Measurements from ENCODE around the gene GABPA.
"Not testable (repeated sequence)": the region's sequence is repeated elsewhere in the genome, so short reads cannot be mapped to it uniquely, and the experiment has no call there.

The GABPA gene

DNA sequence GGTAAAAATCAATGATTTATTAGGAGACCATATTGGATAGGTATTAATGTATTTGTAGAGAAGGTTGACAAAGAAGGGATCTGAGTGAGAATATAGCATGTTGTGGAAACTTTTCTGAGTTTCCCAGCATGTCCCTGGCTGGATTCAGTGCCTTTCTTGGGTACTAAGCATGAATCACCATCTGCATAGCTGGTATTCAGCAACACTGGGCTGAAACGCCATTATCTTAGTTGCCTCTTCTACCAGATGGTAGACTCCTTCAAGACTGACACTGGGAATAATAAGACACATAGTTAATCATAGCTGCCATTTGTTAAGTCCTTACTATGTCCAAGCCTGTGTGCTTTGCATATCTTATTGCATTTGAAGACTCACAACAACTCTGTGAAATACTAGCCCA lies 45.5 kb upstream of the GABPA start (continued):
- TF ChIP-seq, protein P1, sequence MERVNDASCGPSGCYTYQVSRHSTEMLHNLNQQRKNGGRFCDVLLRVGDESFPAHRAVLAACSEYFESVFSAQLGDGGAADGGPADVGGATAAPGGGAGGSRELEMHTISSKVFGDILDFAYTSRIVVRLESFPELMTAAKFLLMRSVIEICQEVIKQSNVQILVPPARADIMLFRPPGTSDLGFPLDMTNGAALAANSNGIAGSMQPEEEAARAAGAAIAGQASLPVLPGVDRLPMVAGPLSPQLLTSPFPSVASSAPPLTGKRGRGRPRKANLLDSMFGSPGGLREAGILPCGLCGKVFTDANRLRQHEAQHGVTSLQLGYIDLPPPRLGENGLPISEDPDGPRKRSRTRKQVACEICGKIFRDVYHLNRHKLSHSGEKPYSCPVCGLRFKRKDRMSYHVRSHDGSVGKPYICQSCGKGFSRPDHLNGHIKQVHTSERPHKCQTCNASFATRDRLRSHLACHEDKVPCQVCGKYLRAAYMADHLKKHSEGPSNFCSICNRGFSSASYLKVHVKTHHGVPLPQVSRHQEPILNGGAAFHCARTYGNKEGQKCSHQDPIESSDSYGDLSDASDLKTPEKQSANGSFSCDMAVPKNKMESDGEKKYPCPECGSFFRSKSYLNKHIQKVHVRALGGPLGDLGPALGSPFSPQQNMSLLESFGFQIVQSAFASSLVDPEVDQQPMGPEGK (tag by site-specific recombination; IDR thresholded peaks at IDR 0.05) = no peak
- TF ChIP-seq ZBTB7A (tag by site-specific recombination; IDR thresholded peaks at IDR 0.05; ENCODE audit: low read depth) (no peak), ZNF140 (tag by site-specific recombination; IDR thresholded peaks at IDR 0.05) (no peak), EGR2 (tag by site-specific recombination; IDR thresholded peaks at IDR 0.05; ENCODE audit: low read depth) (no peak)

DNA sequence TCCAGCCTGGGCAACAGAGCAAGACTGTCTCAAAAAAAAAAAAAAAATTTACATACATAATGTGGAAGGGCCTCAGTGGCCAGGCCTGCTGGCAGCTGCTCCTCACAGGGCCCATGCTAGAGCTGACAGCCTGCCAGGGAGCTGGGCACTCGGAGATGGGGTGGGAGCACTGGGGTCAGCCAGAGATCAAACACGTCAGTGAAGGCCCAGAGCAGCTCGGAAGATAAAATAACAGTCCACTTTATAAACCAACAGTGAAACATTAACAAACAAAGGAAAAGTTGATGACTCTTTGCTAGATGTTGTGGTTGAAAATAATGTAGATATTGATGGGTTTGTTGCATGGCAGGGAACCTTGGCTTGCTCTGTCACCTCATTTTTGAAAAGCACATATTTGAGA lies 42.8 kb upstream of the GABPA start:
- H3K4me1 ChIP-seq (ENCODE audit: control insufficient read depth, insufficient read depth, low read length) = no peaks in the 10 kb centered on the region
- H3K9me3 ChIP-seq (ENCODE audit: control insufficient read depth, insufficient read depth, low read depth, low read length) = no peaks in the 10 kb centered on the region
- H3K27ac ChIP-seq (ENCODE audit: extremely low read depth, low read depth, low read length) = no peak overlapping the region
- H3K36me3 ChIP-seq (ENCODE audit: control insufficient read depth in 2 of 2, insufficient read depth in 1 of 2, low read length in 2 of 2) = no peaks in the 10 kb centered on the region
- no peak overlapping the region for H3K4me3 ChIP-seq (ENCODE audit: low read depth, low read length)
- TF ChIP-seq, protein P2, sequence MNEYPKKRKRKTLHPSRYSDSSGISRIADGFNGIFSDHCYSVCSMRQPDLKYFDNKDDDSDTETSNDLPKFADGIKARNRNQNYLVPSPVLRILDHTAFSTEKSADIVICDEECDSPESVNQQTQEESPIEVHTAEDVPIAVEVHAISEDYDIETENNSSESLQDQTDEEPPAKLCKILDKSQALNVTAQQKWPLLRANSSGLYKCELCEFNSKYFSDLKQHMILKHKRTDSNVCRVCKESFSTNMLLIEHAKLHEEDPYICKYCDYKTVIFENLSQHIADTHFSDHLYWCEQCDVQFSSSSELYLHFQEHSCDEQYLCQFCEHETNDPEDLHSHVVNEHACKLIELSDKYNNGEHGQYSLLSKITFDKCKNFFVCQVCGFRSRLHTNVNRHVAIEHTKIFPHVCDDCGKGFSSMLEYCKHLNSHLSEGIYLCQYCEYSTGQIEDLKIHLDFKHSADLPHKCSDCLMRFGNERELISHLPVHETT (tag by site-specific recombination; IDR thresholded peaks at IDR 0.05) = no peak
- TF ChIP-seq ZNF114 (tag by site-specific recombination; IDR thresholded peaks at IDR 0.05) (no peak), ZNF768 (tag by site-specific recombination; IDR thresholded peaks at IDR 0.05) (no peak), ZNF133 (tag by site-specific recombination; IDR thresholded peaks at IDR 0.05) (no peak), ZNF610 (tag by site-specific recombination; IDR thresholded peaks at IDR 0.05; ENCODE audit: borderline replicate concordance) (no peak), ZNF112 (tag by site-specific recombination; IDR thresholded peaks at IDR 0.05) (no peak), ZNF324 (tag by site-specific recombination; IDR thresholded peaks at IDR 0.05) (no peak), KLF9 (tag by site-specific recombination; IDR thresholded peaks at IDR 0.05; ENCODE audit: low read depth) (no peak), ZNF426 (tag by site-specific recombination; IDR thresholded peaks at IDR 0.05) (no peak), ZNF510 (tag by site-specific recombination; IDR thresholded peaks at IDR 0.05; ENCODE audit: insufficient replicate concordance) (no peak), ZNF132 (tag by site-specific recombination; IDR thresholded peaks at IDR 0.05; ENCODE audit: borderline replicate concordance) (no peak), ZNF561 (tag by site-specific recombination; IDR thresholded peaks at IDR 0.05; ENCODE audit: borderline replicate concordance) (no peak), ZNF776 (tag by site-specific recombination; IDR thresholded peaks at IDR 0.05; ENCODE audit: borderline replicate concordance) (no peak)
- TF ChIP-seq, protein P3, sequence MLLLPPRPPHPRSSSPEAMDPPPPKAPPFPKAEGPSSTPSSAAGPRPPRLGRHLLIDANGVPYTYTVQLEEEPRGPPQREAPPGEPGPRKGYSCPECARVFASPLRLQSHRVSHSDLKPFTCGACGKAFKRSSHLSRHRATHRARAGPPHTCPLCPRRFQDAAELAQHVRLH (tag by site-specific recombination; IDR thresholded peaks at IDR 0.05) = no peak
- TF ChIP-seq, protein P4, sequence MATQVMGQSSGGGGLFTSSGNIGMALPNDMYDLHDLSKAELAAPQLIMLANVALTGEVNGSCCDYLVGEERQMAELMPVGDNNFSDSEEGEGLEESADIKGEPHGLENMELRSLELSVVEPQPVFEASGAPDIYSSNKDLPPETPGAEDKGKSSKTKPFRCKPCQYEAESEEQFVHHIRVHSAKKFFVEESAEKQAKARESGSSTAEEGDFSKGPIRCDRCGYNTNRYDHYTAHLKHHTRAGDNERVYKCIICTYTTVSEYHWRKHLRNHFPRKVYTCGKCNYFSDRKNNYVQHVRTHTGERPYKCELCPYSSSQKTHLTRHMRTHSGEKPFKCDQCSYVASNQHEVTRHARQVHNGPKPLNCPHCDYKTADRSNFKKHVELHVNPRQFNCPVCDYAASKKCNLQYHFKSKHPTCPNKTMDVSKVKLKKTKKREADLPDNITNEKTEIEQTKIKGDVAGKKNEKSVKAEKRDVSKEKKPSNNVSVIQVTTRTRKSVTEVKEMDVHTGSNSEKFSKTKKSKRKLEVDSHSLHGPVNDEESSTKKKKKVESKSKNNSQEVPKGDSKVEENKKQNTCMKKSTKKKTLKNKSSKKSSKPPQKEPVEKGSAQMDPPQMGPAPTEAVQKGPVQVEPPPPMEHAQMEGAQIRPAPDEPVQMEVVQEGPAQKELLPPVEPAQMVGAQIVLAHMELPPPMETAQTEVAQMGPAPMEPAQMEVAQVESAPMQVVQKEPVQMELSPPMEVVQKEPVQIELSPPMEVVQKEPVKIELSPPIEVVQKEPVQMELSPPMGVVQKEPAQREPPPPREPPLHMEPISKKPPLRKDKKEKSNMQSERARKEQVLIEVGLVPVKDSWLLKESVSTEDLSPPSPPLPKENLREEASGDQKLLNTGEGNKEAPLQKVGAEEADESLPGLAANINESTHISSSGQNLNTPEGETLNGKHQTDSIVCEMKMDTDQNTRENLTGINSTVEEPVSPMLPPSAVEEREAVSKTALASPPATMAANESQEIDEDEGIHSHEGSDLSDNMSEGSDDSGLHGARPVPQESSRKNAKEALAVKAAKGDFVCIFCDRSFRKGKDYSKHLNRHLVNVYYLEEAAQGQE (tag by site-specific recombination; IDR thresholded peaks at IDR 0.05) = no peak
- TF ChIP-seq, protein P5, sequence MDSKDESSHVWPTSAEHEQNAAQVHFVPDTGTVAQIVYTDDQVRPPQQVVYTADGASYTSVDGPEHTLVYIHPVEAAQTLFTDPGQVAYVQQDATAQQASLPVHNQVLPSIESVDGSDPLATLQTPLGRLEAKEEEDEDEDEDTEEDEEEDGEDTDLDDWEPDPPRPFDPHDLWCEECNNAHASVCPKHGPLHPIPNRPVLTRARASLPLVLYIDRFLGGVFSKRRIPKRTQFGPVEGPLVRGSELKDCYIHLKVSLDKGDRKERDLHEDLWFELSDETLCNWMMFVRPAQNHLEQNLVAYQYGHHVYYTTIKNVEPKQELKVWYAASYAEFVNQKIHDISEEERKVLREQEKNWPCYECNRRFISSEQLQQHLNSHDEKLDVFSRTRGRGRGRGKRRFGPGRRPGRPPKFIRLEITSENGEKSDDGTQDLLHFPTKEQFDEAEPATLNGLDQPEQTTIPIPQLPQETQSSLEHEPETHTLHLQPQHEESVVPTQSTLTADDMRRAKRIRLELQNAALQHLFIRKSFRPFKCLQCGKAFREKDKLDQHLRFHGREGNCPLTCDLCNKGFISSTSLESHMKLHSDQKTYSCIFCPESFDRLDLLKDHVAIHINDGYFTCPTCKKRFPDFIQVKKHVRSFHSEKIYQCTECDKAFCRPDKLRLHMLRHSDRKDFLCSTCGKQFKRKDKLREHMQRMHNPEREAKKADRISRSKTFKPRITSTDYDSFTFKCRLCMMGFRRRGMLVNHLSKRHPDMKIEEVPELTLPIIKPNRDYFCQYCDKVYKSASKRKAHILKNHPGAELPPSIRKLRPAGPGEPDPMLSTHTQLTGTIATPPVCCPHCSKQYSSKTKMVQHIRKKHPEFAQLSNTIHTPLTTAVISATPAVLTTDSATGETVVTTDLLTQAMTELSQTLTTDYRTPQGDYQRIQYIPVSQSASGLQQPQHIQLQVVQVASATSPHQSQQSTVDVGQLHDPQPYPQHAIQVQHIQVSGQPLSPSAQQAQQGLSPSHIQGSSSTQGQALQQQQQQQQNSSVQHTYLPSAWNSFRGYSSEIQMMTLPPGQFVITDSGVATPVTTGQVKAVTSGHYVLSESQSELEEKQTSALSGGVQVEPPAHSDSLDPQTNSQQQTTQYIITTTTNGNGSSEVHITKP (tag by site-specific recombination; IDR thresholded peaks at IDR 0.05) = no peak
- TF ChIP-seq, protein P6, sequence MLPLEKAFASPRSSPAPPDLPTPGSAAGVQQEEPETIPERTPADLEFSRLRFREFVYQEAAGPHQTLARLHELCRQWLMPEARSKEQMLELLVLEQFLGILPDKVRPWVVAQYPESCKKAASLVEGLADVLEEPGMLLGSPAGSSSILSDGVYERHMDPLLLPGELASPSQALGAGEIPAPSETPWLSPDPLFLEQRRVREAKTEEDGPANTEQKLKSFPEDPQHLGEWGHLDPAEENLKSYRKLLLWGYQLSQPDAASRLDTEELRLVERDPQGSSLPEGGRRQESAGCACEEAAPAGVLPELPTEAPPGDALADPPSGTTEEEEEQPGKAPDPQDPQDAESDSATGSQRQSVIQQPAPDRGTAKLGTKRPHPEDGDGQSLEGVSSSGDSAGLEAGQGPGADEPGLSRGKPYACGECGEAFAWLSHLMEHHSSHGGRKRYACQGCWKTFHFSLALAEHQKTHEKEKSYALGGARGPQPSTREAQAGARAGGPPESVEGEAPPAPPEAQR (tag by site-specific recombination; IDR thresholded peaks at IDR 0.05) = no peak
- ChIA-PET CTCF (no interaction called here), POLR2A (no interaction called here)

DNA sequence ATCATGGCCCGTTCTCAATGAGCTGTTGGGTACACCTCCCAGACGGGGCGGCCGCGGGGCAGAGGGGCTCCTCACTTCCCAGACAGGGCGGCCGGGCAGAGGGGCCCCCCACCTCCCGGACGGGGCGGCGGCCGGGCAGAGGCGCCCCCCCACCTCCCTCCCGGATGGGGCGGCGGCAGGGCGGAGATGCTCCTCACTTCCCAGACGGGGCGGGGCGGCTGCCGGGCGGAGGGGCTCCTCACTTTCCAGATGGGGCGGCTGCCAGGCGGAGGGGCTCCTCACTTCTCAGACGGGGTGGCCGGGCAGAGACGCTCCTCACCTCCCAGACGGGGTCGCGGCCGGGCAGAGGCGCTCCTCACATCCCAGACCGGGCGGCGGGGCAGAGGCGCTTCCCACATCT lies 39.3 kb upstream of the GABPA start:
- CTCF ChIA-PET; H3K27ac ChIP-seq (ENCODE audit: extremely low read depth, low read depth, low read length); H3K4me1 ChIP-seq (ENCODE audit: control insufficient read depth, insufficient read depth, low read length); H3K4me3 ChIP-seq (ENCODE audit: low read depth, low read length); H3K9me3 ChIP-seq (ENCODE audit: control insufficient read depth, insufficient read depth, low read depth, low read length); H3K36me3 ChIP-seq (ENCODE audit: control insufficient read depth in 2 of 2, insufficient read depth in 1 of 2, low read length in 2 of 2); POLR2A ChIA-PET: not testable (repeated sequence)

Data from HEK293 (cell line).